ENCODE measurements around the gene CAVIN2. TPM values are rescaled to one million over a fixed set of nuclear protein-coding genes. Genes with fewer than 3 reads are reported as not detected.

CAVIN2 gene
- polyA plus RNA-seq, 3 donors: 0.07 to 3.1 (median 1.2) TPM

DNA sequence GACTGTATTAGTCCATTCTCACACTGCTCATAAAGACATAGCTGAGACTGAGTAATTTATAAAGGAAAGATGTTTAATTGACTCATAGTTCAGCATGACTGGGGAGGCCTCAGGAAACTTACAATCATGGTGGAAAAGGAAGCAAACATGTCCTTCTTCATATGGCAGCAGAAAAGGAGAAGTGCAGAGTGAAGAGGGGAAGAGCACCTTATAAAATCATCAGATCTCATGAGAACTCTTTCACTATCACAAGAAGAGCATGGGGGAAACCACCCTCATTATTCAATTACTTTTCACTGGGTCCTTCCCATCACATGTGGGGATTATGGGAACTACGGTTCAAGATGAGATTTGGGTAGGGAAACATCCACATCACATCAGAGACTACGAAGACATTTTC is 43.0 kb upstream of the CAVIN2 start:
- TF ChIP-seq, protein P1, sequence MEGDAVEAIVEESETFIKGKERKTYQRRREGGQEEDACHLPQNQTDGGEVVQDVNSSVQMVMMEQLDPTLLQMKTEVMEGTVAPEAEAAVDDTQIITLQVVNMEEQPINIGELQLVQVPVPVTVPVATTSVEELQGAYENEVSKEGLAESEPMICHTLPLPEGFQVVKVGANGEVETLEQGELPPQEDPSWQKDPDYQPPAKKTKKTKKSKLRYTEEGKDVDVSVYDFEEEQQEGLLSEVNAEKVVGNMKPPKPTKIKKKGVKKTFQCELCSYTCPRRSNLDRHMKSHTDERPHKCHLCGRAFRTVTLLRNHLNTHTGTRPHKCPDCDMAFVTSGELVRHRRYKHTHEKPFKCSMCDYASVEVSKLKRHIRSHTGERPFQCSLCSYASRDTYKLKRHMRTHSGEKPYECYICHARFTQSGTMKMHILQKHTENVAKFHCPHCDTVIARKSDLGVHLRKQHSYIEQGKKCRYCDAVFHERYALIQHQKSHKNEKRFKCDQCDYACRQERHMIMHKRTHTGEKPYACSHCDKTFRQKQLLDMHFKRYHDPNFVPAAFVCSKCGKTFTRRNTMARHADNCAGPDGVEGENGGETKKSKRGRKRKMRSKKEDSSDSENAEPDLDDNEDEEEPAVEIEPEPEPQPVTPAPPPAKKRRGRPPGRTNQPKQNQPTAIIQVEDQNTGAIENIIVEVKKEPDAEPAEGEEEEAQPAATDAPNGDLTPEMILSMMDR (IDR thresholded peaks at IDR 0.05): no peak
- H3K4me3 ChIP-seq (replicated peaks in 1 of 3; ENCODE audit: low read depth in 2 of 3, low read length in 3 of 3): no peak overlapping the region
- H3K4me2 ChIP-seq (replicated peaks; ENCODE audit: extremely low read depth, low read length, poor library complexity, severe bottlenecking): no peak overlapping the region
- WGBS (ENCODE audit: insufficient coverage): no CpG with 5 or more reads among the region's 2 CpGs
- no peaks in the 10 kb centered on the region for H3K36me3 ChIP-seq (replicated peaks in 1 of 2; ENCODE audit: control insufficient read depth in 1 of 2, insufficient read depth in 2 of 2, low read length in 2 of 2)
- peaks cover 13% of the 10 kb centered on the region for H3K4me1 Mint-ChIP-seq
- H3K27me3 Mint-ChIP-seq (ENCODE audit: low read depth in 3 of 3): peaks cover 0 to 2% (median 0%) of the 10 kb centered on the region in 3 donors
- no peak overlapping the region for H2AFZ ChIP-seq (ENCODE audit: insufficient read depth, low read depth, low read length, poor library complexity, severe bottlenecking)
- intact Hi-C loops (cut with micrococcal nuclease): no loop called here
- no peak overlapping the region for H3K27ac ChIP-seq (ENCODE audit: low read depth in 1 of 2, low read length in 2 of 2)
- no peaks in the 10 kb centered on the region for H3K79me2 ChIP-seq (ENCODE audit: insufficient read depth, low read length)
- no peak overlapping the region for H3K9ac ChIP-seq (ENCODE audit: insufficient read depth, low read length, poor library complexity, severe bottlenecking)
- peak overlapping the region in 3 of 7 donors; percentile 10 to 43 (median 19) for H3K27ac Mint-ChIP-seq
- H3K27me3 ChIP-seq (ENCODE audit: control insufficient read depth in 2 of 2, insufficient read depth in 2 of 2, low read length in 2 of 2): no peaks in the 10 kb centered on the region
- no peaks in the 10 kb centered on the region for H3K36me3 Mint-ChIP-seq
- peak; percentile 20 to 66 (median 38) for DNase-seq
- peaks cover 0 to 11% (median 7%) of the 10 kb centered on the region in 7 donors for H3K9me3 Mint-ChIP-seq
- H3K4me1 ChIP-seq (ENCODE audit: control insufficient read depth in 1 of 2, insufficient read depth in 2 of 2, low read length in 2 of 2): no peaks in the 10 kb centered on the region
- H3K9me3 ChIP-seq (replicated peaks in 1 of 2; ENCODE audit: control insufficient read depth in 1 of 2, insufficient read depth in 1 of 2, low read length in 2 of 2): no peaks in the 10 kb centered on the region
- H4K20me1 ChIP-seq (ENCODE audit: insufficient read depth, low read length): no peaks in the 10 kb centered on the region
- H3K4me3 Mint-ChIP-seq: no peak overlapping the region

DNA sequence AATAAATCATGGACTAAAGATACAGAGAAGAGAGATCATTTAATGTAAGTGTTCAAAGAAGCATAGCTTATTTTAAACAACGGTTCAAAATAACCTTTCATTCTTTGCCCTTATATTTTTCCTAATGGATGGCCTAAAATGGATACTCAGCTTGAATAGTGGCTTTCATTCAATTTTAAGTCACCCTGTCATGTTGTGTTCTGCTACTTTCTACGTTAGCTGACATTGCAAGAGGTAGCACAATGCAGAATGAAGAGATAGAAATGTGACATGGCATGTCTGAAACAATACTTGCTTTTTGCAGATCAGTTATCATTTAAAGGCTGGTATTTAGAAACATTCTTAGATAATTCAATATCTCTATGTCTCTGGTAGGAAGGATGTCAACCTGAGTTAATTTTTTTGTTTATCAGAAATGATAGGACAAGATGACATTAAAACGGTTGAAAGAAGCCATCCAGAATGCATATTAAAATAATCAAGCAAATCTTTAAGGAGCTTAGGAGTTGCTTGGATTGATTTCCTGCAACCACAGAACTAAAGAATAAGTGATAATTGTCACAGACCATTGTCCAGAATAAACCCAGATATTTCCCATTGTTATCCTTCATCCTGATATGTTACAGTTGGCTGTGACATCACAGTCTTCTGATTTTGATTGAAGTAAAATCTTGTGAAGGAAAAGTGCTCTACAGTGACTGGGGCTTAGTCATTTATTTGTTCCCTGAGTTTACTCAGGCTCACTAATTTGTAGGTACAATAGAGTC is 41.7 kb upstream of the CAVIN2 start:
- H3K27ac ChIP-seq (ENCODE audit: low read depth in 1 of 2, low read length in 2 of 2): no peak overlapping the region

More for the DNA sequence above, 41.7 kb upstream of the CAVIN2 start:
- Mint-ChIP-seq H3K4me1 (peaks cover 13% of the 10 kb centered on the region), H3K4me3 (no peak overlapping the region), H3K9me3 (peaks cover 0 to 11% (median 7%) of the 10 kb centered on the region in 7 donors), H3K27me3 (ENCODE audit: low read depth in 3 of 3) (peaks cover 0 to 2% (median 0%) of the 10 kb centered on the region in 3 donors), H3K36me3 (no peaks in the 10 kb centered on the region), H3K27ac (no peak overlapping the region)
- Histone ChIP-seq H3K36me3 (replicated peaks in 1 of 2; ENCODE audit: control insufficient read depth in 1 of 2, insufficient read depth in 2 of 2, low read length in 2 of 2) (no peaks in the 10 kb centered on the region), H4K20me1 (ENCODE audit: insufficient read depth, low read length) (no peaks in the 10 kb centered on the region), H2AFZ (ENCODE audit: insufficient read depth, low read depth, low read length, poor library complexity, severe bottlenecking) (no peak overlapping the region), H3K79me2 (ENCODE audit: insufficient read depth, low read length) (no peaks in the 10 kb centered on the region), H3K27me3 (ENCODE audit: control insufficient read depth in 2 of 2, insufficient read depth in 2 of 2, low read length in 2 of 2) (no peaks in the 10 kb centered on the region), H3K4me3 (replicated peaks in 1 of 3; ENCODE audit: low read depth in 2 of 3, low read length in 3 of 3) (no peak overlapping the region), H3K9ac (ENCODE audit: insufficient read depth, low read length, poor library complexity, severe bottlenecking) (no peak overlapping the region), H3K4me2 (replicated peaks; ENCODE audit: extremely low read depth, low read length, poor library complexity, severe bottlenecking) (no peak overlapping the region), H3K4me1 (ENCODE audit: control insufficient read depth in 1 of 2, insufficient read depth in 2 of 2, low read length in 2 of 2) (no peaks in the 10 kb centered on the region), H3K9me3 (replicated peaks in 1 of 2; ENCODE audit: control insufficient read depth in 1 of 2, insufficient read depth in 1 of 2, low read length in 2 of 2) (no peaks in the 10 kb centered on the region)
- WGBS (ENCODE audit: insufficient coverage): no CpG with 5 or more reads among the region's 3 CpGs
- intact Hi-C loops (cut with micrococcal nuclease): no loop called here
- no peak for DNase-seq
- TF ChIP-seq, protein P1 (IDR thresholded peaks at IDR 0.05): no peak
